ENCODE measurements around the gene LSAMP. TPM values are rescaled to one million over a fixed set of nuclear protein-coding genes. Genes with fewer than 3 reads are reported as not detected.
"Not testable (repeated sequence)": the region's sequence is repeated elsewhere in the genome, so short reads cannot be mapped to it uniquely, and the experiment has no call there.

Gene LSAMP
- total RNA-seq, 1 donor from 2014 or later: 3.7 TPM

- Histone ChIP-seq H3K9ac (ENCODE audit: low read depth in 1 of 3, low read length in 3 of 3) (no peak overlapping the region), H3K4me3 (ENCODE audit: low read length in 3 of 3) (no peak overlapping the region), H3K27ac (ENCODE audit: low read depth, low read length) (no peak overlapping the region)
Measured at GRCh38 chr3:115788921-115789470, 656.3 kb downstream of the LSAMP start.

GRCh38 chr3:115787818-115788217 is 657.5 kb downstream of the LSAMP start:
- H3K4me1 ChIP-seq (ENCODE audit: control insufficient read depth in 3 of 3, insufficient read depth in 3 of 3, low read length in 3 of 3): peaks cover 4 to 7% (median 4%) of the 10 kb centered on the region in 3 donors
- no peak overlapping the region for H3K4me3 ChIP-seq (ENCODE audit: low read length in 3 of 3)
- H3K36me3 ChIP-seq (ENCODE audit: control insufficient read depth in 3 of 3, insufficient read depth in 3 of 3, low read length in 3 of 3): no peaks in the 10 kb centered on the region
- no peak overlapping the region for H3K9ac ChIP-seq (ENCODE audit: low read depth in 1 of 3, low read length in 3 of 3)
- H3K9me3 ChIP-seq (ENCODE audit: control insufficient read depth in 3 of 3, low read length in 3 of 3): no peaks in the 10 kb centered on the region
- H3K27ac ChIP-seq (ENCODE audit: low read depth, low read length): no peak overlapping the region
- H3K27me3 ChIP-seq (ENCODE audit: control insufficient read depth in 3 of 3, insufficient read depth in 3 of 3, low read length in 3 of 3): no peaks in the 10 kb centered on the region

More at GRCh38 chr3:115788921-115789470, 656.3 kb downstream of the LSAMP start:
- H3K27me3 ChIP-seq (ENCODE audit: control insufficient read depth in 3 of 3, insufficient read depth in 3 of 3, low read length in 3 of 3): no peaks in the 10 kb centered on the region
- H3K36me3 ChIP-seq (ENCODE audit: control insufficient read depth in 3 of 3, insufficient read depth in 3 of 3, low read length in 3 of 3): no peaks in the 10 kb centered on the region
- H3K4me1 ChIP-seq (ENCODE audit: control insufficient read depth in 3 of 3, insufficient read depth in 3 of 3, low read length in 3 of 3): peaks cover 4 to 7% (median 4%) of the 10 kb centered on the region in 3 donors
- H3K9me3 ChIP-seq (ENCODE audit: control insufficient read depth in 3 of 3, low read length in 3 of 3): no peaks in the 10 kb centered on the region

DNA sequence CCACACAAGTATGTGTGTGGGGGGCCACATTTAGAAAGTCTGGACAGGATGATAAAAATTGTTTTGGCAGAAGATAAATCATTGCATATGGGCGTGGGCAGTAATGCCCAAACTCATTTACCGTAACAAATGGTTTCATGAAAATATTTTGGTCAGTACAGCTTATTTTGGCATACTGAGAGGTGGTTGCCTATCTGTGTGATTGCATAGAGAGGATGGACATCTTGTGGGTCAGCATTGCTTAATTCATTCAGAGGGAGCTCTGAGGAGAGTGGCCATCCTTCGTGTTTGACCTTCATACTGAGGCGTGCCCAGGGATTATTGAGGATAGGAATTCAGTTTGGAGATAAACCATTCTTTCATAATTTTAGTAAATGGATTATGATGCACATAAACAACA is 659.5 kb downstream of the LSAMP start:
- H3K36me3 ChIP-seq (ENCODE audit: control insufficient read depth in 3 of 3, insufficient read depth in 3 of 3, low read length in 3 of 3): no peaks in the 10 kb centered on the region
- peaks cover 4 to 7% (median 4%) of the 10 kb centered on the region in 3 donors for H3K4me1 ChIP-seq (ENCODE audit: control insufficient read depth in 3 of 3, insufficient read depth in 3 of 3, low read length in 3 of 3)
- H3K9me3 ChIP-seq (ENCODE audit: control insufficient read depth in 3 of 3, low read length in 3 of 3): no peaks in the 10 kb centered on the region
- no peak overlapping the region for H3K4me3 ChIP-seq (ENCODE audit: low read length in 3 of 3)
- H3K27me3 ChIP-seq (ENCODE audit: control insufficient read depth in 3 of 3, insufficient read depth in 3 of 3, low read length in 3 of 3): no peaks in the 10 kb centered on the region
- no peak overlapping the region for H3K9ac ChIP-seq (ENCODE audit: low read depth in 1 of 3, low read length in 3 of 3)
- H3K27ac ChIP-seq (ENCODE audit: low read depth, low read length): no peak overlapping the region

DNA sequence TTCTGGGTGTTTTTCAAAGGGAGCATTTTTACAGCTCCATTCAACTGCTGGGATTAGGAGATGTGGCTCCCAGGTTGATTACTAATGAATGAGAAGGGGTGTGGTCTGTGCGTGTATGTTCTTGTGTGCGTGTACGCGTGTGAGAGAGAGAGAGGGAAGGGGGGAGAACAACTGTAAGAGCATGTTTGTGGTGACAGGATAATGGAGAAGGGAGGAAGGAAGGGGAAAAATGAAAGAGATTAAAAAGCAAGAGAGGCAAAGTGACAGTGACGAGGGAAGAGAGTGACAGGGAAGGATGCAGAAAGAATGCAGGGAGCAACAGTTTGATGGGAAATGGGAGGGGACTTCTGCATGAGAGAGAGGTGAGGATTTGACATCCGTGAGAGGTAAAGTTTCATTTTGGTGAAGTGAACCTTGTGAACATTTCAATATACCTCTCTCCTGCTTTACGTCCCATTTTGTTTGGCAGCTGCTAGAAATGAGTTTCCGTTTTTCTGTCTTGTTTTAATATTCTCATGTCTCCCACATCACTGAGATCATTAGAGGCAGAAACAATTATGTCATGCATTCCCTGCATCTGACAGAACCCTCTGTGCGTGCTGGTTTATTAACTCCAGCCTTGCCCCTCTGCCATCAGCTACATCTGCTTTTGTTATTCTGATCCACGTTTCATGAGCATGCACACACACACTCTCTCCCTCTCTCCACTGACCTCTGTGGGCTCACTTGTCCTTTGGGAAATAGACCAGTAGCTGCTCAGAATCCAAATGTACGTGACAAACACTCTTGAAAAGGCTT is 660.3 kb downstream of the LSAMP start:
- H3K9me3 ChIP-seq (ENCODE audit: control insufficient read depth in 3 of 3, low read length in 3 of 3): no peaks in the 10 kb centered on the region
- peaks cover 4 to 7% (median 4%) of the 10 kb centered on the region in 3 donors for H3K4me1 ChIP-seq (ENCODE audit: control insufficient read depth in 3 of 3, insufficient read depth in 3 of 3, low read length in 3 of 3)
- H3K4me3 ChIP-seq (ENCODE audit: low read length in 3 of 3): peak overlapping the region; percentile 70 to 80 (median 76)
- H3K9ac ChIP-seq (ENCODE audit: low read depth in 1 of 3, low read length in 3 of 3): peak overlapping the region; percentile 1 to 86 (median 81)
- H3K36me3 ChIP-seq (ENCODE audit: control insufficient read depth in 3 of 3, insufficient read depth in 3 of 3, low read length in 3 of 3): no peaks in the 10 kb centered on the region
- H3K27me3 ChIP-seq (ENCODE audit: control insufficient read depth in 3 of 3, insufficient read depth in 3 of 3, low read length in 3 of 3): no peaks in the 10 kb centered on the region
- H3K27ac ChIP-seq (ENCODE audit: low read depth, low read length): peak overlapping the region; percentile 95

DNA sequence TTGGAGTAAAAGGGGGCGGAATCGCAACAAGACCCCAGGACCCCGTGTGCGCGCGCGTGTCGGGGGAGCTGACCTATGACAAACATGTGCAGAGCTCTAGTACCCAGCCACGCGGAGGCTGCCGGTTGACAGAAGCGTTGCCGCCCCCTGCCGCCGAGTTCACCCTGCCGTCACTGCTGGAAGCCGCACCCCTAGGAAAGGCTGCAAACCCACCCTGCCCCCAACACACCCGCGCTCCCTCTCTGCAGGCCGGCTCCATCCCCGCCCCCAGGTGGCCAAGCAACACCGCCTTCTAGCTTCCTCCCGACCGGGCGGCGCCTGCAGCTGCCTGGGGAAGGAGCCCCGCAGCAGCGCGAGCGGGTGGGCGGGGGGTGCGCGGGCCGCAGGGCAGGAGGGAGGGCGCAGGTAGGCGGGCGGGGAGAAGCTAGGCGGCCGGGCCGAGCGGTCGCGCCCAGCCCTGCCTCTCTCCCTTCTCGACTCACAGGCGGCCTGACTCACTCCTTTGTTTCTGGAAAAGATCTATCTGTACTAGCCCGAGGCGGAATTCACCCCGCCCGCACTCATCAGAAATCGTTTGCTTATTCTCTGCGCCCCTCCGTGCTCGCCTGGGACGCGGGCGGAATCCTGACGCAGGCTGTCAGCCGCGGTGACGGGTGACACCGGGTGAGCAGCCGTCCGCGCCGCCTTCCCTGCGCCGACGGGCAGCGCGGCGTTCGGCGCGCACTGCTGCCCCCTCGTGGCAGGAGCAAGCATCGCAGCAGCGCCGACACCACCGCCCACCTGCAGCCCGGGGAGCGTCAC is 661.1 kb downstream of the LSAMP start:
- Histone ChIP-seq H3K9ac (ENCODE audit: low read depth in 1 of 3, low read length in 3 of 3) (peak overlapping the region; percentile 75 to 86 (median 81)), H3K9me3 (ENCODE audit: control insufficient read depth in 3 of 3, low read length in 3 of 3) (no peaks in the 10 kb centered on the region), H3K4me1 (ENCODE audit: control insufficient read depth in 3 of 3, insufficient read depth in 3 of 3, low read length in 3 of 3) (peaks cover 4 to 7% (median 4%) of the 10 kb centered on the region in 3 donors), H3K27ac (ENCODE audit: low read depth, low read length) (peak overlapping the region; percentile 95), H3K27me3 (ENCODE audit: control insufficient read depth in 3 of 3, insufficient read depth in 3 of 3, low read length in 3 of 3) (no peaks in the 10 kb centered on the region), H3K36me3 (ENCODE audit: control insufficient read depth in 3 of 3, insufficient read depth in 3 of 3, low read length in 3 of 3) (no peaks in the 10 kb centered on the region), H3K4me3 (ENCODE audit: low read length in 3 of 3) (peak overlapping the region; percentile 70 to 80 (median 76))

GRCh38 chr3:115783426-115783825 is 661.9 kb downstream of the LSAMP start:
- H3K27me3 ChIP-seq (ENCODE audit: control insufficient read depth in 3 of 3, insufficient read depth in 3 of 3, low read length in 3 of 3); H3K9me3 ChIP-seq (ENCODE audit: control insufficient read depth in 3 of 3, low read length in 3 of 3); H3K4me1 ChIP-seq (ENCODE audit: control insufficient read depth in 3 of 3, insufficient read depth in 3 of 3, low read length in 3 of 3); H3K36me3 ChIP-seq (ENCODE audit: control insufficient read depth in 3 of 3, insufficient read depth in 3 of 3, low read length in 3 of 3); H3K27ac ChIP-seq (ENCODE audit: low read depth, low read length): not testable (repeated sequence)
- H3K4me3 ChIP-seq (ENCODE audit: low read length in 3 of 3): peak overlapping the region; percentile 70 to 80 (median 76)
- H3K9ac ChIP-seq (ENCODE audit: low read depth in 1 of 3, low read length in 3 of 3): peak overlapping the region in 2 of 3 donors; percentile 81 to 86

GRCh38 chr3:115779011-115779410 is 666.3 kb downstream of the LSAMP start:
- Histone ChIP-seq H3K36me3 (ENCODE audit: control insufficient read depth in 3 of 3, insufficient read depth in 3 of 3, low read length in 3 of 3) (no peaks in the 10 kb centered on the region), H3K9ac (ENCODE audit: low read depth in 1 of 3, low read length in 3 of 3) (no peak overlapping the region), H3K27me3 (ENCODE audit: control insufficient read depth in 3 of 3, insufficient read depth in 3 of 3, low read length in 3 of 3) (no peaks in the 10 kb centered on the region), H3K4me3 (ENCODE audit: low read length in 3 of 3) (no peak overlapping the region), H3K27ac (ENCODE audit: low read depth, low read length) (no peak overlapping the region), H3K9me3 (ENCODE audit: control insufficient read depth in 3 of 3, low read length in 3 of 3) (no peaks in the 10 kb centered on the region), H3K4me1 (ENCODE audit: control insufficient read depth in 3 of 3, insufficient read depth in 3 of 3, low read length in 3 of 3) (no peaks in the 10 kb centered on the region)

DNA sequence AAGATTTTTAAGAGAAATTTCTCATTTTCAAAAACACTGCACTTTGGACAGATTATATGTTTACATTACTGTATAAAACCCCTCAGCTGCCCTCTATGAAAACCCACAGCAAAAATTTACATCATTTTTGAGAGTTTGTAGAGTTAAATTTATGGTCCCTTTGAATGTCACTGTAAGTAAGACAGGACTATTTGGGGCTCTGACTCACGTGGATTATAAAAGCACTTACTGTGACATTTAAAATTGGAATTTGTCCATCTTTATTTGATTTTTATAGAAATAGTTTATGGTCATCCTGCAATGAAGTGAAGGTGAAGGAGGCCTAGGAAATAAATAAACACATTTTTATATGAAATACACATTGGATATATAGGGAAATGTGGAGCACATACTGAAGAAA is 672.3 kb downstream of the LSAMP start:
- no peak overlapping the region for H3K4me3 ChIP-seq (ENCODE audit: low read length in 3 of 3)
- H3K9me3 ChIP-seq (ENCODE audit: control insufficient read depth in 3 of 3, low read length in 3 of 3): no peaks in the 10 kb centered on the region
- H3K27ac ChIP-seq (ENCODE audit: low read depth, low read length): no peak overlapping the region
- no peaks in the 10 kb centered on the region for H3K36me3 ChIP-seq (ENCODE audit: control insufficient read depth in 3 of 3, insufficient read depth in 3 of 3, low read length in 3 of 3)
- no peak overlapping the region for H3K9ac ChIP-seq (ENCODE audit: low read depth in 1 of 3, low read length in 3 of 3)
- no peaks in the 10 kb centered on the region for H3K27me3 ChIP-seq (ENCODE audit: control insufficient read depth in 3 of 3, insufficient read depth in 3 of 3, low read length in 3 of 3)
- H3K4me1 ChIP-seq (ENCODE audit: control insufficient read depth in 3 of 3, insufficient read depth in 3 of 3, low read length in 3 of 3): no peaks in the 10 kb centered on the region

DNA sequence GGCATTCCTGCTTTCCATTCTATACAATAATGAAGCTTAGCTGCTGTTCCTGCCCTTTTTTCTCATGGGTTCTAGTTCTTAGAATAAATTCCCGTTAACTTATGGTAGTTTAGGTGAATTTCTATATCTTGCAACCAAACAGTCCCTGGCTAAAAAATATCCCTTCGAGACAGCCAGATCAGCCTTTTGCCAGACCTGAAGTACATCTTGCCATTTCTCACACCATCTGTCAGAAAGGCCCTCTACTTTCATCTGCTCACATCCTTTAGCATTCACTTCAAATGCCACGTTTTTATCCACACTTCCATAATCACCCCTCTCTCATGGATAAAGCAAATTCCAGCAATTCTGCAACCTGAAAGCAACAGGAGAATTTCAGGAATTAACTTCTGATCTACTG is 676.6 kb downstream of the LSAMP start:
- no peaks in the 10 kb centered on the region for H3K4me1 ChIP-seq (ENCODE audit: control insufficient read depth in 3 of 3, insufficient read depth in 3 of 3, low read length in 3 of 3)
- H3K27ac ChIP-seq (ENCODE audit: low read depth, low read length): no peak overlapping the region
- no peaks in the 10 kb centered on the region for H3K9me3 ChIP-seq (ENCODE audit: control insufficient read depth in 3 of 3, low read length in 3 of 3)
- H3K36me3 ChIP-seq (ENCODE audit: control insufficient read depth in 3 of 3, insufficient read depth in 3 of 3, low read length in 3 of 3): no peaks in the 10 kb centered on the region
- no peak overlapping the region for H3K9ac ChIP-seq (ENCODE audit: low read depth in 1 of 3, low read length in 3 of 3)
- no peaks in the 10 kb centered on the region for H3K27me3 ChIP-seq (ENCODE audit: control insufficient read depth in 3 of 3, insufficient read depth in 3 of 3, low read length in 3 of 3)
- H3K4me3 ChIP-seq (ENCODE audit: low read length in 3 of 3): no peak overlapping the region
